Hair follicle dermal papilla cell (primary cell): ENCODE data around the gene DCP1A. TPM values are rescaled to one million over a fixed set of nuclear protein-coding genes. Genes with fewer than 3 reads are reported as not detected.

Source experiments
- small RNA-seq: library from RNA; depleted of rRNA; stranded (forward); fragments of <200 nt; gene quantifications from one replicate; pipeline ENCODE3, GENCODE V24; 2012
- total RNA-seq: library from RNA; depleted of rRNA; stranded (reverse); fragments of >200 nt; gene quantifications from 2 replicates; pipeline ENCODE4 v1.2.3, GENCODE V29; 2012

DCP1A gene
- total RNA-seq: 22.1 and 24.7 TPM in 2 replicates

GRCh38 chr3:53347261-53348064 is at the start of gene DCP1A:
TSS of gene DCP1A (minus strand) at chr3:53347543. CDS start at chr3:53347517, 26 bp downstream.

GRCh38 chr3:53255775-53256703 is 91.3 kb downstream of the DCP1A start, which contains the start of gene TKT:
TSS of gene TKT (minus strand) at chr3:53256022. CDS start at chr3:53255942, 80 bp downstream.

Small RNA genes lying within 50 kb of the gene (small RNA-seq; reads per million reads assigned to genes)
- gene RF00019 (not detected), gene RF00212 (not detected), gene RF00568 (not detected)

Other genes with a start within 250 kb of the DCP1A start
- 12.5 and 13.0 TPM in 2 replicates for gene RFT1, start 217.1 kb downstream of the DCP1A start, total RNA-seq
- 3.7 and 4.5 TPM in 2 replicates for gene PRKCD, start 186.3 kb downstream of the DCP1A start, total RNA-seq
- 590 and 717 TPM in 2 replicates for gene TKT, start 91.5 kb downstream of the DCP1A start, total RNA-seq
- 0.97 and 2.3 TPM in 2 replicates for gene CACNA1D, start 147.1 kb upstream of the DCP1A start, total RNA-seq